SK-N-SH treated with all-trans-retinoic acid at 6 μM for 48 hours (cell line): ENCODE results near the gene FAM50B.

Source experiments
- PPARA ChIP-seq: fragments of 250-450 bp; sonication (Bioruptor Pico); IDR thresholded peaks from 2 replicates; pipeline ENCODE4 v1.5.0; 2020; ENCODE audit warnings: mild to moderate bottlenecking, borderline replicate concordance
- ZFP3 ChIP-seq: fragments of 250-450 bp; sonication (Bioruptor Pico); IDR thresholded peaks from 2 replicates; pipeline ENCODE4 v1.5.0; 2020; ENCODE audit warnings: mild to moderate bottlenecking, moderate library complexity
- TF ChIP-seq, protein P1 (sequence below): fragments of 250-450 bp; sonication (Bioruptor Pico); IDR thresholded peaks from 2 replicates; pipeline ENCODE4 v1.8.0; 2020; ENCODE audit warnings: mild to moderate bottlenecking, moderate library complexity, borderline replicate concordance
- TF ChIP-seq, protein P2 (sequence below): fragments of 250-450 bp; sonication (Bioruptor Pico); IDR thresholded peaks from 2 replicates; pipeline ENCODE4 v1.5.1; 2020; ENCODE audit warnings: low read depth, mild to moderate bottlenecking, moderate library complexity

DNA sequence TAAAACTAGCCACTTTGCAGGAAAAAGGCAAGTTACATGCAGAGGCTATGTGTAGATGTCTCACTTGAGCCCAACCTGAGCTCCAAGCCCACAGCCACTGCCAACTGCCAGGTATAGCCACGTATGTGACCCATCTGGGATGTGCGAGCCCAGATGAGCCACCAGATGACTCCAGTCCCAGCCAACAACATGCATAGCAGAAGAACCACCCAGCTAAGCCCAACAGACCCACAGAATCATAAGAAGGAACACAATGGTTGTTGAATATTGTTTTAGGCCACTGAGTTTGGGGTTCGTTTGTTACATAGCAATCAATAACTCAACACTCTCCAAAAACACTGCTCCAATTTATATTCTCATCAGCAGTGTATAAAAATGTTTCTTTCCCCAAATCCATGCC, 16.3 kb downstream of the FAM50B start:
- no peak for TF ChIP-seq PPARA (CRISPR knock-in tag)
- TF ChIP-seq, protein P1, sequence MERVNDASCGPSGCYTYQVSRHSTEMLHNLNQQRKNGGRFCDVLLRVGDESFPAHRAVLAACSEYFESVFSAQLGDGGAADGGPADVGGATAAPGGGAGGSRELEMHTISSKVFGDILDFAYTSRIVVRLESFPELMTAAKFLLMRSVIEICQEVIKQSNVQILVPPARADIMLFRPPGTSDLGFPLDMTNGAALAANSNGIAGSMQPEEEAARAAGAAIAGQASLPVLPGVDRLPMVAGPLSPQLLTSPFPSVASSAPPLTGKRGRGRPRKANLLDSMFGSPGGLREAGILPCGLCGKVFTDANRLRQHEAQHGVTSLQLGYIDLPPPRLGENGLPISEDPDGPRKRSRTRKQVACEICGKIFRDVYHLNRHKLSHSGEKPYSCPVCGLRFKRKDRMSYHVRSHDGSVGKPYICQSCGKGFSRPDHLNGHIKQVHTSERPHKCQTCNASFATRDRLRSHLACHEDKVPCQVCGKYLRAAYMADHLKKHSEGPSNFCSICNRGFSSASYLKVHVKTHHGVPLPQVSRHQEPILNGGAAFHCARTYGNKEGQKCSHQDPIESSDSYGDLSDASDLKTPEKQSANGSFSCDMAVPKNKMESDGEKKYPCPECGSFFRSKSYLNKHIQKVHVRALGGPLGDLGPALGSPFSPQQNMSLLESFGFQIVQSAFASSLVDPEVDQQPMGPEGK (CRISPR knock-in tag) = no peak
- TF ChIP-seq, protein P2, sequence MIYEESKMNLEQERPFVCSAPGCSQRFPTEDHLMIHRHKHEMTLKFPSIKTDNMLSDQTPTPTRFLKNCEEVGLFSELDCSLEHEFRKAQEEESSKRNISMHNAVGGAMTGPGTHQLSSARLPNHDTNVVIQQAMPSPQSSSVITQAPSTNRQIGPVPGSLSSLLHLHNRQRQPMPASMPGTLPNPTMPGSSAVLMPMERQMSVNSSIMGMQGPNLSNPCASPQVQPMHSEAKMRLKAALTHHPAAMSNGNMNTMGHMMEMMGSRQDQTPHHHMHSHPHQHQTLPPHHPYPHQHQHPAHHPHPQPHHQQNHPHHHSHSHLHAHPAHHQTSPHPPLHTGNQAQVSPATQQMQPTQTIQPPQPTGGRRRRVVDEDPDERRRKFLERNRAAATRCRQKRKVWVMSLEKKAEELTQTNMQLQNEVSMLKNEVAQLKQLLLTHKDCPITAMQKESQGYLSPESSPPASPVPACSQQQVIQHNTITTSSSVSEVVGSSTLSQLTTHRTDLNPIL (CRISPR knock-in tag) = no peak
- no peak for TF ChIP-seq ZFP3 (CRISPR knock-in tag)
